Nephron progenitor cell (in vitro differentiated cells): ENCODE results near the gene SIAH3.
A peak's percentile ranks its signal among the peaks of the same experiment; 100 is the strongest.

Experiments used
- DNase-seq: peaks from one replicate; pipeline ENCODE4 v3.0.0; 2021
- H3K27ac Mint-ChIP-seq: 2 replicates; pipeline ENCODE4 v1.8.0; 2021; ENCODE audit warnings: mild to moderate bottlenecking, moderate library complexity, mixed read lengths
- H3K27me3 Mint-ChIP-seq: 2 replicates; pipeline ENCODE4 v1.8.0; 2021; ENCODE audit warnings: mild to moderate bottlenecking, low read depth, mixed read lengths; ENCODE audit not compliant: poor library complexity
- H3K36me3 Mint-ChIP-seq: 2 replicates; pipeline ENCODE4 v1.8.0; 2021; ENCODE audit warnings: low read depth, mixed read lengths
- H3K4me1 Mint-ChIP-seq: 2 replicates; pipeline ENCODE4 v1.8.0; 2021; ENCODE audit warnings: mixed read lengths
- H3K4me3 Mint-ChIP-seq: 2 replicates; pipeline ENCODE4 v1.8.0; 2021; ENCODE audit warnings: mild to moderate bottlenecking, moderate library complexity, mixed read lengths
- H3K9me3 Mint-ChIP-seq: 2 replicates; pipeline ENCODE4 v1.8.0; 2021; ENCODE audit warnings: mild to moderate bottlenecking, moderate library complexity, mixed read lengths
- CTCF ChIP-seq: fragments of 200-600 bp; sonication (generic); IDR thresholded peaks from 2 replicates; pipeline ENCODE4 v1.5.0; 2021; ENCODE audit warnings: antibody characterized with exemption

SIAH3 gene

GRCh38 chr13:45826731-45827130 is 24.8 kb downstream of the SIAH3 start:
- Mint-ChIP-seq H3K9me3 (no peaks in the 10 kb centered on the region), H3K4me3 (no peak overlapping the region), H3K36me3 (no peaks in the 10 kb centered on the region), H3K27me3 (peaks cover 19% of the 10 kb centered on the region), H3K4me1 (peaks cover 39% of the 10 kb centered on the region), H3K27ac (peak overlapping the region; percentile 36)
- no peak for DNase-seq
- TF ChIP-seq CTCF, result no peak

- H3K27me3 Mint-ChIP-seq, result peaks cover 12% of the 10 kb centered on the region
- DNase-seq, result no peak
- H3K4me1 Mint-ChIP-seq, result peaks cover 47% of the 10 kb centered on the region
- no peak overlapping the region for H3K4me3 Mint-ChIP-seq
- no peaks in the 10 kb centered on the region for H3K9me3 Mint-ChIP-seq
- H3K36me3 Mint-ChIP-seq, result no peaks in the 10 kb centered on the region
- no peak for TF ChIP-seq CTCF
- H3K27ac Mint-ChIP-seq, result no peak overlapping the region
Measured at GRCh38 chr13:45825387-45825650, 26.2 kb downstream of the SIAH3 start.

- no peak overlapping the region for H3K4me3 Mint-ChIP-seq
Measured at GRCh38 chr13:45823583-45823982, 28.0 kb downstream of the SIAH3 start.

GRCh38 chr13:45821811-45822210 is 29.7 kb downstream of the SIAH3 start:
- Mint-ChIP-seq H3K4me1 (peaks cover 35% of the 10 kb centered on the region), H3K27ac (no peak overlapping the region), H3K27me3 (peaks cover 17% of the 10 kb centered on the region), H3K4me3 (no peak overlapping the region), H3K36me3 (no peaks in the 10 kb centered on the region), H3K9me3 (peaks cover 7% of the 10 kb centered on the region)
- no peak for TF ChIP-seq CTCF
- DNase-seq, result no peak

More at GRCh38 chr13:45823583-45823982, 28.0 kb downstream of the SIAH3 start:
- H3K4me1 Mint-ChIP-seq, result peaks cover 44% of the 10 kb centered on the region
- H3K9me3 Mint-ChIP-seq, result peaks cover 1% of the 10 kb centered on the region
- no peaks in the 10 kb centered on the region for H3K36me3 Mint-ChIP-seq
- H3K27ac Mint-ChIP-seq, result no peak overlapping the region
- DNase-seq, result no peak
- peaks cover 17% of the 10 kb centered on the region for H3K27me3 Mint-ChIP-seq
- no peak for TF ChIP-seq CTCF

- DNase-seq, result no peak
- Mint-ChIP-seq H3K27me3 (peaks cover 17% of the 10 kb centered on the region), H3K9me3 (peaks cover 7% of the 10 kb centered on the region), H3K4me3 (no peak overlapping the region), H3K4me1 (peaks cover 35% of the 10 kb centered on the region), H3K27ac (no peak overlapping the region), H3K36me3 (no peaks in the 10 kb centered on the region)
- TF ChIP-seq CTCF, result no peak
Measured at GRCh38 chr13:45820106-45820838, 31.3 kb downstream of the SIAH3 start.

- no peak overlapping the region for H3K27ac Mint-ChIP-seq
- no peaks in the 10 kb centered on the region for H3K36me3 Mint-ChIP-seq
- peaks cover 23% of the 10 kb centered on the region for H3K4me1 Mint-ChIP-seq
- TF ChIP-seq CTCF, result no peak
- peaks cover 10% of the 10 kb centered on the region for H3K27me3 Mint-ChIP-seq
- DNase-seq, result no peak
- H3K9me3 Mint-ChIP-seq, result peaks cover 7% of the 10 kb centered on the region
- no peak overlapping the region for H3K4me3 Mint-ChIP-seq
Measured at GRCh38 chr13:45817833-45818232, 33.7 kb downstream of the SIAH3 start.
